Subcutaneous abdominal adipose tissue (tissue), 5 donors: ENCODE data around the gene NFX1.
"Not testable (repeated sequence)": the region's sequence is repeated elsewhere in the genome, so short reads cannot be mapped to it uniquely, and the experiment has no call there.

Experiments
- H3K27ac ChIP-seq: one replicate; pipeline ENCODE4 v1.7.0; 2013; ENCODE audit warnings: low read depth, mild to moderate bottlenecking, inconsistent platforms, low read length, moderate library complexity
- H3K27me3 ChIP-seq, 5 donors: one replicate each; pipeline ENCODE4 v1.7.0; 2013; ENCODE audit warnings: low read length in 5 of 5, inconsistent platforms in 1 of 5; ENCODE audit not compliant: control insufficient read depth in 5 of 5, insufficient read depth in 4 of 5
- H3K36me3 ChIP-seq, 5 donors: one replicate each; pipeline ENCODE4 v1.7.0; 2013; ENCODE audit warnings: low read length in 5 of 5; ENCODE audit not compliant: control insufficient read depth in 5 of 5, insufficient read depth in 5 of 5
- H3K4me1 ChIP-seq, 5 donors: one replicate each; pipeline ENCODE4 v1.7.0; 2013; ENCODE audit warnings: low read length in 5 of 5, mild to moderate bottlenecking in 3 of 5, moderate library complexity in 1 of 5; ENCODE audit not compliant: control insufficient read depth in 5 of 5, insufficient read depth in 5 of 5
- H3K4me3 ChIP-seq, 5 donors: one replicate each; pipeline ENCODE4 v1.7.0; 2013; ENCODE audit warnings: low read length in 5 of 5, low read depth in 1 of 5
- H3K9ac ChIP-seq, 5 donors: one replicate each; pipeline ENCODE4 v1.7.0; 2013; ENCODE audit warnings: low read length in 5 of 5, mild to moderate bottlenecking in 4 of 5, moderate library complexity in 3 of 5
- H3K9me3 ChIP-seq, 5 donors: one replicate each; pipeline ENCODE4 v1.7.0; 2013; ENCODE audit warnings: low read length in 5 of 5; ENCODE audit not compliant: control insufficient read depth in 5 of 5
- donor health status: healthy.
- donor health status: healthy.
- donor health status: healthy.
- donor health status: healthy.
- donor health status: healthy.

NFX1 gene

GRCh38 chr9:33297432-33297831 is 7.1 kb downstream of the NFX1 start:
- Histone ChIP-seq H3K4me1 (peaks cover 0 to 51% (median 50%) of the 10 kb centered on the region in 5 donors), H3K4me3 (no peak overlapping the region), H3K9me3 (no peaks in the 10 kb centered on the region), H3K27me3 (no peaks in the 10 kb centered on the region), H3K36me3 (peaks cover 22 to 77% (median 64%) of the 10 kb centered on the region in 5 donors), H3K27ac (peak overlapping the region; percentile 13), H3K9ac (peak overlapping the region in 1 of 5 donors; percentile 38)

- no peak overlapping the region for H3K4me3 ChIP-seq
- H3K27me3 ChIP-seq: no peaks in the 10 kb centered on the region
- H3K9ac ChIP-seq: no peak overlapping the region
- no peaks in the 10 kb centered on the region for H3K9me3 ChIP-seq
- peaks cover 30 to 92% (median 82%) of the 10 kb centered on the region in 5 donors for H3K36me3 ChIP-seq
- H3K4me1 ChIP-seq: peaks cover 0 to 36% (median 32%) of the 10 kb centered on the region in 5 donors
- no peak overlapping the region for H3K27ac ChIP-seq
Measured at GRCh38 chr9:33300546-33300945, 10.2 kb downstream of the NFX1 start.

GRCh38 chr9:33304362-33304761 is 14.0 kb downstream of the NFX1 start:
- Histone ChIP-seq H3K27ac (no peak overlapping the region), H3K27me3 (no peaks in the 10 kb centered on the region), H3K9me3 (no peaks in the 10 kb centered on the region), H3K36me3 (peaks cover 39 to 98% (median 83%) of the 10 kb centered on the region in 5 donors), H3K9ac (no peak overlapping the region), H3K4me3 (no peak overlapping the region), H3K4me1 (peaks cover 0 to 8% (median 0%) of the 10 kb centered on the region in 5 donors)

GRCh38 chr9:33306037-33306436 is 15.7 kb downstream of the NFX1 start:
- Histone ChIP-seq H3K27me3 (no peaks in the 10 kb centered on the region), H3K4me1 (no peaks in the 10 kb centered on the region), H3K27ac (peak overlapping the region; percentile 4), H3K9me3 (no peaks in the 10 kb centered on the region), H3K9ac (peak overlapping the region in 1 of 5 donors; percentile 6), H3K4me3 (no peak overlapping the region), H3K36me3 (peaks cover 46 to 98% (median 83%) of the 10 kb centered on the region in 5 donors)

GRCh38 chr9:33307067-33307466 is 16.8 kb downstream of the NFX1 start:
- H3K27me3 ChIP-seq: no peaks in the 10 kb centered on the region
- no peak overlapping the region for H3K9ac ChIP-seq
- H3K4me3 ChIP-seq: no peak overlapping the region
- H3K27ac ChIP-seq: no peak overlapping the region
- H3K36me3 ChIP-seq: peaks cover 47 to 98% (median 80%) of the 10 kb centered on the region in 5 donors
- no peaks in the 10 kb centered on the region for H3K4me1 ChIP-seq
- no peaks in the 10 kb centered on the region for H3K9me3 ChIP-seq

GRCh38 chr9:33309903-33310302 is 19.6 kb downstream of the NFX1 start:
- Histone ChIP-seq H3K27ac (no peak overlapping the region), H3K4me3 (no peak overlapping the region), H3K27me3 (no peaks in the 10 kb centered on the region), H3K36me3 (peaks cover 49 to 99% (median 83%) of the 10 kb centered on the region in 5 donors), H3K9ac (no peak overlapping the region), H3K9me3 (no peaks in the 10 kb centered on the region), H3K4me1 (no peaks in the 10 kb centered on the region)

GRCh38 chr9:33310748-33311147 is 20.4 kb downstream of the NFX1 start:
- no peaks in the 10 kb centered on the region for H3K4me1 ChIP-seq
- H3K36me3 ChIP-seq: peaks cover 44 to 99% (median 79%) of the 10 kb centered on the region in 5 donors
- no peak overlapping the region for H3K9ac ChIP-seq
- no peak overlapping the region for H3K4me3 ChIP-seq
- H3K27me3 ChIP-seq: no peaks in the 10 kb centered on the region
- no peaks in the 10 kb centered on the region for H3K9me3 ChIP-seq
- no peak overlapping the region for H3K27ac ChIP-seq

- Histone ChIP-seq H3K9me3 (no peaks in the 10 kb centered on the region), H3K27ac (no peak overlapping the region), H3K4me3 (no peak overlapping the region), H3K27me3 (no peaks in the 10 kb centered on the region), H3K36me3 (peaks cover 32 to 94% (median 70%) of the 10 kb centered on the region in 5 donors), H3K9ac (no peak overlapping the region), H3K4me1 (no peaks in the 10 kb centered on the region)
Measured at GRCh38 chr9:33311953-33312352, 21.6 kb downstream of the NFX1 start.

GRCh38 chr9:33315371-33315770 is 25.1 kb downstream of the NFX1 start:
- Histone ChIP-seq H3K27me3 (no peaks in the 10 kb centered on the region), H3K9me3 (no peaks in the 10 kb centered on the region), H3K4me3 (no peak overlapping the region), H3K4me1 (peaks cover 0 to 12% (median 7%) of the 10 kb centered on the region in 5 donors), H3K36me3 (peaks cover 24 to 84% (median 65%) of the 10 kb centered on the region in 5 donors), H3K9ac (no peak overlapping the region), H3K27ac (no peak overlapping the region)

GRCh38 chr9:33317136-33317535 is 26.8 kb downstream of the NFX1 start:
- Histone ChIP-seq H3K9ac (peak overlapping the region in 1 of 5 donors; percentile 30), H3K36me3 (peaks cover 20 to 84% (median 70%) of the 10 kb centered on the region in 5 donors), H3K4me1 (peaks cover 0 to 20% (median 16%) of the 10 kb centered on the region in 5 donors)
- H3K9me3 ChIP-seq, H3K4me3 ChIP-seq, H3K27me3 ChIP-seq, H3K27ac ChIP-seq: not testable (repeated sequence)
